Measurements from ENCODE around the gene GREB1.

DNA sequence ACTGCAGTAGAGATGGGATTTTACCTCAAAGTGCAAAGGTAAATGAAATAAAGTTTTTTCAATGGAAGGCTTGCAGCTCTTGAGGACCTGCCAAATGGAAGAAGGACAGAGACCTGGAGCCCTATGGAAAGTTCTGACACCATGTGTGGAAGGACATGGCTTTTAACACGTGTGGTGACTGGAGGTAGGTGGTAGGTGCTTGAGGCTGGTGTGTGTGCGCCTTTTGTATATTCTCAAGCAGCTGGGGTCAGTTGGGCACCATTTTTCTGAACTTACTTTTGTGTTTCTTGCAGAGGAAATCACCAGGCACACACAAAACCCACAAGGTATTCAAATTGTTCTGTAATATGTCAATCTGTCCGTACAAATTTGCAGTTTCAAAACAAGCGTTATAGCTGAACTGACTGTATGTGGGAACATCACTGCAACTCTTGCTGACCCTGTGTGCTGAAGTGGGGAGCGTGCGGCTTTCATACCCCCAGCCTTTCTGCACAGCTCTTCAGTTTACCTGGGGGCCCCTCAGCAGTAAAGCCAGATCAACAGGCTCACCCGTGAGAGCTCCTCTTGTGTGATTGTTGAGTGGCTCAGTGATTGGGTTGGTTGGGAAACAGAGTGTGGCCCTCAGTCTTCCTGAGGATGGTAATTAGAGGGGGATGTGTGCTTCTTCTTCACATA, 363 bp downstream of the GREB1 start:
- TF ChIP-seq, protein P1, sequence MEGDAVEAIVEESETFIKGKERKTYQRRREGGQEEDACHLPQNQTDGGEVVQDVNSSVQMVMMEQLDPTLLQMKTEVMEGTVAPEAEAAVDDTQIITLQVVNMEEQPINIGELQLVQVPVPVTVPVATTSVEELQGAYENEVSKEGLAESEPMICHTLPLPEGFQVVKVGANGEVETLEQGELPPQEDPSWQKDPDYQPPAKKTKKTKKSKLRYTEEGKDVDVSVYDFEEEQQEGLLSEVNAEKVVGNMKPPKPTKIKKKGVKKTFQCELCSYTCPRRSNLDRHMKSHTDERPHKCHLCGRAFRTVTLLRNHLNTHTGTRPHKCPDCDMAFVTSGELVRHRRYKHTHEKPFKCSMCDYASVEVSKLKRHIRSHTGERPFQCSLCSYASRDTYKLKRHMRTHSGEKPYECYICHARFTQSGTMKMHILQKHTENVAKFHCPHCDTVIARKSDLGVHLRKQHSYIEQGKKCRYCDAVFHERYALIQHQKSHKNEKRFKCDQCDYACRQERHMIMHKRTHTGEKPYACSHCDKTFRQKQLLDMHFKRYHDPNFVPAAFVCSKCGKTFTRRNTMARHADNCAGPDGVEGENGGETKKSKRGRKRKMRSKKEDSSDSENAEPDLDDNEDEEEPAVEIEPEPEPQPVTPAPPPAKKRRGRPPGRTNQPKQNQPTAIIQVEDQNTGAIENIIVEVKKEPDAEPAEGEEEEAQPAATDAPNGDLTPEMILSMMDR (IDR thresholded peaks at IDR 0.05; ENCODE audit: insufficient read depth, low read length, poor library complexity, severe bottlenecking), result no peak
- TF ChIP-seq EZH2phosphoT487 (conservative IDR thresholded peaks at IDR 0.05; ENCODE audit: low read length), result no peak
